GM21576 (cell line): Measurements from ENCODE around the gene NIPAL3.
"Not testable (repeated sequence)": the region's sequence is repeated elsewhere in the genome, so short reads cannot be mapped to it uniquely, and the experiment has no call there.

Source experiments
- ATAC-seq: cut with Tn5 transposase; IDR thresholded peaks from one replicate; pipeline ENCODE4 v1.9.1; 2021; ENCODE audit warnings: mild to moderate bottlenecking, moderate library complexity; ENCODE audit not compliant: unreplicated experiment

The NIPAL3 gene

DNA sequence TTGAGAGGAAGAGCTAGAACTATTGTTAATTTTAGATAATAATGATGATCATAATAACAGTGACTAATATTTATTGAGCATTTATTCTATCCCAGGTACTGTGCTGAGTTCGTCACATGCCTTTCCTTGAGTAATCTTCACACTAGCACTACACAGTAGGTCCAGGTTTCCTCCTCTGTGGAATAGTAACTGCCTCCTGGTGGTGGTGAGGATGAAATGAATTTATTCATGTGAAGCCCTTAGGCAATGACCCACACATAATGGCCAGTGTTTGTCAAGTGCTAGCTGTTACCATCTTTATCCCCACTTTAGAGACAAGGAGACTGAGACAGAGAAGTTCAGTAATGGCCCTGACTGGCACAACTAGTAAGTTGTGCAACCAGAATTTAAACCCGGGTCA lies 5.9 kb downstream of the NIPAL3 start:
- ATAC-seq = no peak

DNA sequence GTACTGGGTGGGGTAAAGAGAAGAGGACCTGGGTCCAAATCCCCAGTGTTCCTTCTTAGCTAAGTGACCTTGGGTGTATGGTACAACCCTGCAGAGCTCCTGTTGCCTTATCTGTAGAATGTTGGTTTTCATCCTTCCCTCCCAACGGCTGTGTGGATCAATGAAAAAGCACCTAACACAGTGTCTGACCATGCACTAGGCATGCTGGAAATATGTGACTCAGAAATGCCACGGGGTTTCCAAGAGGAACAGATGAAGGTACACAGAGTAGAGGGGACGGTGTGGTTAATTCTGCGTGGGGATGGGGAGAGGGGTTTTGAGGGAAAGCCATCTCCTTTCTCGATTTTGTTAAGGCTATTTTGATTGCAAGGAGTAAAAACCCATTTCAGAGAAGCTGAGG lies 8.6 kb downstream of the NIPAL3 start:
- no peak for ATAC-seq

DNA sequence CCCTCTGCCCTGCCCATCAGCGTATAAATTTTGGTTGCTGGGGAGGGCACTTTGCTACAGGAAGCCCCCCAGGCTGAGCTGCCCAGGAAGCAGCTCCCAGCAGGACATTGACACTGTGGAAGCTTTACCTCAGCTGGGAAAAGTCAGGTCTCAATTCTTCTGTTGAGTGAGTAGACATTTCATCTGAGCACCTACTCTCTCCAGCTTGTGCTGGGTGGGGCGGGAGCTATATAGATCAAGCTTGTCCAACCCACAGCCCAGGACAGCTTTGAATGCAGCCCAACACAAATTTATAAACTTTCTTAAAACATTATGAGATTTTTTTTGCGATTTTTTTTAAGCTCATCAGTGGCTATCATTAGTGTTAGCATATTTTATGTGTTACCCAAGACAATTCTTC lies 9.4 kb downstream of the NIPAL3 start:
- no peak for ATAC-seq

DNA sequence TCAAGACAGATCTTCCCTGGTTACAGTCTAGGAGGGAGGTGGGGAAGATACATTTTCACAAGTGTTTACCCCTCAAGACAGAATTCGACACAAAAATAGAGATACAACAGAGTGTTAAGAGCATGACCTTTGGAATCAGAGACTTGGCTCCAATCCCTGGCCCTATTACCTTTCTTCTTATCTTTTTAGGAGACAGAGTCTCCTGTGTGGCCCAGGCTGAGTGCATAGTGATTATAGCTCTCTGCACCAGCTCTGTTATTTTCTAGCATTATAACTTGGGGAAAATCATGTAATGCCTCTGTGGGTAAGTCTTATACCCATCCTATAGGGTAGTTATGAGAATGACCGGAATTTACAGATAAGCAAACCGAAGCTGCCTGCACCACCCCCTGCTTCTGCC lies 9.8 kb downstream of the NIPAL3 start:
- ATAC-seq = no peak

DNA sequence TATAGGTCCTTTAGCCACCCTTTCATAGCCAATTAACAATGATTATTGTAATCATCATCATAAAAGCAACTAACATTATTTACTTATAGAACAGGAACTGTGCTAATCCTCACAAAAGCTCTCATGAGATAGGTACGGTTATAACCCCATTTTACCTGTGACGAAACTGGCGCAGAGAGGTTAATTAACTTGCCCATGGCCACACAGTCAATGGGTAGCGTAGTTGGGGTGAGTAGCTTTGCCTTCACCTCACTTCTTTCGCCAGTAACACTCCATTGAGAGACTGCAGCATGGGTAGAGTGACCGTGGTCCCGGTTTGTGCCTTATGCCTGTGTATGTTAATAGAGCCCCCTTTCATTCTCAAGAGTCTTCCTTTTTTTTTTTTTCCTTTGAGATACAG lies 10.3 kb downstream of the NIPAL3 start:
- ATAC-seq = no peak

DNA sequence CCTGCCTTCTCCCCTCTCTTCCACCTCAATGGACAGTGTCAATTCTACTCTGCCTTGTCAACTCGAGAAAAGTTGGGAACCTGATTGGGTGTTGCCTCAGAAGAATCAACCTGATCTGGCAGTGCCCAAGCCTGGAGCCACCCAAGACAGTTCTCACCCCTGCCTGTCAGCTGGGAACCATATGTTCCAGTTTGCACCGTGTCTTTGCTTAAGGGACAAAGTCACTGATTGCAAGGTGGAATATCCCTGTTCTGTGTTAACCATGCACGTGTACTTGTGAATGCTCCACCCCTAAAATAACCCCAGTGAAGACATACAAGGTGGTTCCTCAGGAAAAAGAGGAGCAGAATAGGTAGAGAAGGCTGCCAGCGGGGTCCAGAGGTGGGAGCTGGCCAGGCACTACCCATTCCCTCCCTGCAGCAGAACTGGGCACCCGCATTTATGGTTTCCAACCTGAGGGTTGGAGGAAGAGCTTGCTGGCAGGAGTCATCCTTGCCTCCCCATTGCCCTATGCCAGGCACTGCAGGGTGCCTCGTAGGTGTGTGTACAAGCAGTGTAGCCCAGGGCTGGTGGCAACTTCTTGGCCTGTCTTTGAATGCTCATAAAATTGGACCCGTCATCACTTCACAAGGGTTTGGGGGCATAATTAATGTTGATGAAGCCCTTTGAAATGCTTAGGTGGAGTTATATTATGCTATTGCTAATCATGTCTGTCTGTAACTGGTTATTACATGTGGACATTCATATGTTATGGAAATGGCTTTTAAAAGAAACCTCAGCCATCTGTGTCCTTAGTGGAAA lies 11.3 kb downstream of the NIPAL3 start:
- ATAC-seq = no peak

DNA sequence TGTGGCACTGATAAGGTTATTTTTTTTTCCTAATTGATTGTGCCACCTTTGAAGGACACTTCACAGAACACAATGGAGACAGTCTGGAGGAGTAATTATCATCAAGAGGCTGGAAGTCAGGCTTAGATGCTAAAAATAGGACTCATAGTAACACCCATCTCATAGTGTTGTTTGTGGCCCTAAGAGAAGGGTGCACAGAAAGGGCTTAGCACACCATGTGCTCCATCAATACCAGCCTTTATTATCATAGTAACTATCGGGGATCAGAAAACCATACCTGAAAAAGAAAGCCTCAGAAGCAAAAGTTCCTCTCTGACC lies 11.9 kb downstream of the NIPAL3 start:
- ATAC-seq = no peak

DNA sequence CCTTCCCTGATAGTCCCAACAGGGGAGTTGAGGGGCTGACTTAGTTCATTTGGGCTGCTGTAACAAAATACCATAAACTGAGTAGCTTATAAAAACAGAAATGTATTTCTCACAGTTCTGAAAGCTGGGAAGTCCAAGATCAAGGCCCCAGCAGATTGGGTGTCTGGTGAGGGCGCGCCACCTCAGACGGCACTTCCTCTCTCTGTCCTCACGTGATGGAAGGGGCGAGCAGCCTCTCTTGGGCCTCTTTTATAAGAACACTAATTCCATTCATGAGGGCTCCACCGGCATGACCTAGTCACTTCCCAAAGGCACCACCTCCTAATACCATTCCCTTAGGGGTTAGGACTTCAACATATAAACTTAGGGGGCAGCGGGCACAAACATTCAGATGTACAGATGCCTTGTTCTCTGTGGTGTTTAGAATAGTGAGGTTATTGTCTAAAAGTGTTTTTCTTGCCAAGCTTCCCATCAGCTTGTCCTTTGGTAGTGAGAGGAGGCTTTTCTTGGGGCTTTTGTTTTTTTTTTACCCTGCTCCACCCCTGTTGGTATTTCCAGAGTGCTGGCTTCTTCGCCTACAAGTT lies 20.3 kb downstream of the NIPAL3 start:
- no peak for ATAC-seq

DNA sequence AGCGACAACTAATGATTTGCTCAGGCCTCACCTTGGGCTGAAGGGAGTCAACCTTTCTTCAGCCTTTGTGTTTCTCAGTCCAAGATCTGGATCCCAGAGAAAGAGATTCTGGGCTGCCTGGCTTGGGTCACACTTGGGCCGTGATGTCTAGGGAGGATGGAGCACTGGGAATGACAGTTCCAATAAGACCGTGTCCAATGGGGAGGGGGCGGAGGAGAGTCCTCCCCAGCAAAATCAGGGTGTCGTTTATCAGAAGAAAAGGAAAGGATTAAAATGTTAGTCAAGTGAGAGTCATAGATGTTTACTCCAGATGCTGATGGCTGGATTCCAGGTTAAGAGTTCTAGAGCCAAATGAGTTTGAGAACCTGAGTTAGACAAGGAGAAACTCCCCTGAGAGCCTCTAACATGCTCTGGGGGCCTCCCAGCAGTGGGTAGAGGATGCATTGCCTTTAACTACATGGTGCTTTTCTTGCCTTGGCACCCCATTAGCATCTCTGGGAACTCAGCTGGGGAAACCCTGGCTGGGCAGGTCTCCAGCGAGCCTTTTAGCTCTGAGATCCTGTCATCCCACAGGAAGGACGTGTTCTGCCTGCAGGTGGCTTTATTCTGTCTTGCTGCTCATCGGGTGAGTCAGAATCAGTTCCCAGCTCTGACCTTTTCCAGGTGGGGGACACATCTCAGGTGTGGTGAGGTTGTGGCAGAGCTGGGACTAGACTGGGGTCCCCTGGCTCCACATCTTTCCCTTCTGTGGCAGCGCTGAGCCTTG lies 22.2 kb downstream of the NIPAL3 start:
- no peak for ATAC-seq

DNA sequence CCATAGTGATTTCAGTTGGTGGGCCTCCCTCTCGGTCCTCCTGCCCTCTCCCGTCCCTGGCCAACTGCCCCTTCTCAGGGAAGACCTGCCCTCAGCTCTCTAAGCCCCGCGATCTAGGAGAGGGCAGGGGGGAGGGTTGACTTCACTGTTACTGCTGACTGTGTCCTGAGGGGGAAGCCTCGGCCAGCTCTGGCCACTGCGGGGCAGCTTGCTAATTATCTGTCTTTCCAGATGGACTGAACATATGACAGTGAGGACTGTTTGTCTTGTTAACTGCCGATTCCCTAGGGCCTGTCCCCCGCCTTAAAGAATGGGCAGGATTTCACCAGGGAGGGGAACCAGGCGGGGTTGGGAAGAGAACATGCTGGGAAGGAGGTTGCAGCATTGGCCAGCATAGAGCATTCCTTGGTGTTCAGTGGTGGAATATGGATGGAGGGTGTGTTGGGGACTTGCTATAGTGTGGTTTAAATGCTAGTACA lies 22.9 kb downstream of the NIPAL3 start:
- no peak for ATAC-seq

DNA sequence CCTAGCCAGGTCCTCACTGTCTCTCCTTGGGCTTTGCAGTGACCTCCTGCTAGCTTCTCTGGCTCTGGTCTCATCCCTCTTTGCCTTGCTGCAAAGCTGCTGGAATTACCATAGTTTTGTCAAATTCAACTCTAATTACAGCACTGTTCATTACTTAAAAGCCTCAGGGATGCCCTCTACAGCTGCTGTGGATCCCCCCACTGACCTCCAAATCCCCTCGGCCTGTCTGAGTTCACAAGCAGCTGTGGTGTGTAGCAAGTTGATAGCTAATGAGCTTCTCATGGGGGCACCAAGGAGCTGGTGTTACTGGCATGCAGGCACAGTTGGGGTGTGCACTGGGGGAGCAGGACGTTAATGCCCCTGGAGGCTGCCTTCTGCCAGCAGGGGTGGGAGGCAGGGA lies 24.8 kb downstream of the NIPAL3 start:
- ATAC-seq = no peak

DNA sequence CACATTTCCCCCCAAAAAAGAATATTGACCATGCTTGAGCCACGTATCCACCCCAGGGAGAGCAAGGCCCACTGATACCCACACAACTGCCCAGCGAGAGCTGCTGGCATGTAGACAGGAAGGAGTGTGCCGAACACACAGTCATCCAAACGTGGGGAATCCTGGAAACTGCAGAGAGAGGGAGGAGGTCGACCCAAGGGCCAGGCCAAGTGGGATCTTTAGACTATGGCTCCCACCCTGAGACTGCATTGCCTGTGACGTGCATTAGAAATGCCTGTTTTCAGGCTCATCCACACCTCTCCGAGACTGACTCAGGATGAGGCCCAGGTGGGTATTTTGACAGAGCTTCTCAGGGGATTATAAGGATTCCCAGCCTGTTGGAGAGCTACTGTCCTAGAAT lies 25.9 kb downstream of the NIPAL3 start:
- no peak for ATAC-seq

DNA sequence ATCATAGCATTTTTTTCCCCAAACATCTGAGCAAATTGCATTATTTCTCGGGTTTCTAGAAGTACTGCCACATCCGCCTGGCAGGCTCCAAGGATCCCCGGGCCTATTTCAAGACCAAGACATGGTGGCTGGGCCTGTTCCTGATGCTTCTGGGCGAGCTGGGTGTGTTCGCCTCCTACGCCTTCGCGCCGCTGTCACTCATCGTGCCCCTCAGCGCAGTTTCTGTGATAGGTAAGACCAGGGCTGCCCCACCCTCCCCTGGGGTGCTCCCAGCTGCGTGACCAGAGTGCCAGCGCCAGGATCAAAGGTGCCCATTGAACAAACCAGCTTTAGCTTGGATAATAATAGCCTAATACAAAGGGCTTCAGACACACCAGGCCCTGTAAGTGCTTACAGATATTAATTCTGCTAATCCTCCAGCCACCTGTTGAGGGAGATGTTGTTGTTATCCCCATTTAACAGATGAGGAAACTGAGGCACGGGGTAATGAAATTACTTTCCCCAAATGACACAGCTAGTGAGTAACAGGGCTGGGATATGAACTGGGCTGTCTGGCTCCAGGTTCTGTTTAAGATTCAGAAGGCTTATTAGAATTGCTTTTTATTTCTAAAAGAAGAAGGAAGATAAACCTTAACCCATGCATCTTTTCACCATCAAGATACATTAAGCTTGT lies 26.5 kb downstream of the NIPAL3 start:
- no peak for ATAC-seq

DNA sequence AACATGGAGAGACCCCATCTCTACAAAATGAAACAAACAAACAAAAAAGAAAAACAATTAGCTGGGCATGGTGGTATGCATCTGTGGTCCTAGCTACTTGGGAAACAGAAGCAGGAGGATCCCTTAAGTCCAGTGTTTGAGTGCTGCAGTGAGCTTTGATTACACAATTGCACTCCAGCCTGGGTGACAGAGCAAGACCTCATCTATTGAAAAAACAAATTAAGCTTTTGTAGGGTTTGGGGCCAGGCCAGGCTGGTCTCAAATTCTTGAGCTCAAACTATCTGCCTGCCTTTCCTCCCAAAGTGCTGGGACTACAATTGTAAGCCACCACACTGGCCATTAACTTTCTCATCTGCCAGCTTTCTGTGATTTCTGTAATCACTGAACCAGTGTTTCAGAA lies 27.2 kb downstream of the NIPAL3 start:
- no peak for ATAC-seq

DNA sequence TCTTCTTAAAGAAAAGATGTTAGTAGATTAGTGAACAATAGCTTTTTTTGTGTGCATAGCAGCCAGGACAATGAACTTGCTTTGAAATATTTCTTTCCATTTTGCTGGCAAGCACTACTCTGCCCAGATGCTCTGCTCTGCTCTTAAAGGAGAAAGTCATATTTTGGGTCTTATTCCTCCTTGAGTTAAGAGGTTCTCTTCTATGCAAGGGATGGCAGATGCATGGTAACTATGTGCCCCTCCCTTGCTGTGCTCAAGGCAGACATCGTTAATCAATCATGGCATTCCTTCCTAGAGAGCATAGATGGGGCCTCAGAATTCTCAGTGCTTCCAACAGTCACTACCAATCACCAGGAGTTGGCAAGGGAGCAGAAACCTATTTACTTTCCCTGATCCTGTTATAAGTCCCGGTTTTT lies 27.6 kb downstream of the NIPAL3 start:
- ATAC-seq = no peak

DNA sequence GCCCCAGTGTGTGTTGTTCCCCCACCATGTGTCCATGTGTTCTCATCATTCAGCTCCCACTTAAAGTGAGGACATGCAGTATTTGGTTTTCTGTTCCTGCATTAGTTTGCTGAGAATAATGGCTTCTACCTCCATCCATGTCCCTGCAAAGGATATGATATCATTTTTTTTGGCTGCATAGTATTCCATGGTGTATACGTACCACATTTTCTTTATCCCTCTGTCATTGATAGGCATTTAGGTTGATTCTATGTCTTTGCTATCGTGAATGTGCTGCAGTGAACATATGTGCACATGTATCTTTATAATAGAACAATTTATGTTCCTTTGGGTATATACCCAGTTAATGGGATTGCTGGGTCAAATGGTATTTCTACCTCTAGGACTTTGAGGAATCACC lies 30.8 kb downstream of the NIPAL3 start:
- not testable (repeated sequence) for ATAC-seq

DNA sequence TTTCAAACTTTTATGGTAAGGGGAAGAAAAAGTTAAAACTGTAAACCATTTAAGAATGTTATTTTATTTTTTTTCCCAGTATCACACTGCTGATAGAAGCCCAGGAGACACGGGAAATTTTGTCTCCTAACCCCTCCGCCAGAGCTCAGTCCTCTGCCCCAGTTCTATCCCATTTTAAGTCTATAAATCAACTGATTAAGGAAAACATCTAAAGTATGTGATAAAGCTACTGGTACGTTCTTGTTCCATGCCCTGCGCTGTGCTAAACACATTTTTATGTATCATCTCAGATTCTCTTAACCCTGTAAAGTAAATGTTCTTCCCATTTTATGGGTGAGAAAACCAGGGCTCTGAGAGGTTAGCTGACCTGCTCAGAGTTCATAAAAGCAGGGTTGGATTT lies 34.7 kb downstream of the NIPAL3 start:
- no peak for ATAC-seq

DNA sequence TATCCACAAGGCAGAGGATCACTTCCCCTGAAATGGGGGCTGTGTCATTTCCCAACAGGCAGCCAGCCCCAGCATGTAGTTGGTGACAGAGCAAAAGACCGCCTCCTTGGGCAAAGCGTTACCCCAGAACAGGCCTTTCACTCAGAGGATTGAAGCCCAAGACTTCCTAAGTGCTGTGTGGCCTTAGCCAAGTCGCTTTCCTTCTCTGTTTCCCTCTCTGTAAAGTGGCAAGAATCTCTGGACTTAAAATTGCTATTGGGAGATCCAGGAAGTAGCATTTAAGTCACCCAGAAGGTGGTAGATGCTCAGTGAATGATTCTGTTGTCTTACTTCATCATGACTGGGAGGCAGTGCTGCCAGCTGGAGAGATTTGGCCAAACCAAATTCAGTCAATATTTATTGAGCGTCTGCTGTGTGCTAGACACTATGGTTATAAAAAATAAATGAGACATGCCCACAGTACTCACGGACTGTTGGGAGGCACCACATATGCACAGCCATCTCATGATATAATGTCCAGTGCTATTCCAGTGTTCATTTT lies 35.3 kb downstream of the NIPAL3 start:
- ATAC-seq = no peak

DNA sequence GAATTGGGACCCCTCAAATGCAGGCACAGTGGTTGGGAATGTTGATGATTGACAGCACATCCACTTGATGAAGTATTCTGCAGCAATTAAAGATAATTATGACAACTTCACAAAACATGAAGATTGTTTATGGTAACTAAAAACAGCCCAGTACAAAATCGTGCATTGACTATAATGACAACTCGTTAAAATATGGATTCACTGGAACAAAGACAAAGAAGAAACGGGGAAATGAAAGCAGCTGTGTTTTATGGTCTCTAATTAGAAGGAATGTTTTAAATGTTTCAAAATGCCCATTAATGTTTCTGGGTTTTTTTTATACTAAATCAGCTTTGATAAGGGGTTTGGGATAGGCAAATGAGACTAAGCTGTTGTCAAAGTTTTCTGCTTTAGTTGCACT lies 36.1 kb downstream of the NIPAL3 start:
- ATAC-seq = no peak

DNA sequence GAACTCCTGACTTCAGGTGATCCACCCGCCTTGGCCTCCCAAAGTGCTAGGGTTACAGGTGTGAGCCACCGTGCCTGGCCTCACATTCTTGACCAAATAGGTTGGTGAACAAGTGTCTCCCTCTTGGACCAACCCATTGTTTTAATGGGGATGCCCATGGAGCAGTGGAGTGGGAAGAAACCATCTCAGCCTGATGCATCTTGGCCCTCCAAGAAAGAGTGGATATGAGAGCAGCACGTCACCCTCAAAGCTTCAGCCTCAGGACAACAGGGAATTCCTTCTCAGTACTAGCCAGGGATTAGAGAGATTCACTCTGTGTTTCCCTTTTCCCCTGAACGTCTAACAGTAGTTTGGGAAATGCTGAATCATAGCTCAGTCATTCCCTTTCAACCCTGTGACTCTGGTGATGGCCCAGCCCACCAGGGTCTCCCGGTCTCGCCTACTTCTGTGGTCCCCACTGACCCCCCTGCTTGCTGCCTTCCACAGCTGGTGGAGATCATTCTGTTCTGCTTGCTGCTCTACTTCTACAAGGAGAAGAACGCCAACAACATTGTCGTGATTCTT lies 37.4 kb downstream of the NIPAL3 start:
- ATAC-seq = no peak

DNA sequence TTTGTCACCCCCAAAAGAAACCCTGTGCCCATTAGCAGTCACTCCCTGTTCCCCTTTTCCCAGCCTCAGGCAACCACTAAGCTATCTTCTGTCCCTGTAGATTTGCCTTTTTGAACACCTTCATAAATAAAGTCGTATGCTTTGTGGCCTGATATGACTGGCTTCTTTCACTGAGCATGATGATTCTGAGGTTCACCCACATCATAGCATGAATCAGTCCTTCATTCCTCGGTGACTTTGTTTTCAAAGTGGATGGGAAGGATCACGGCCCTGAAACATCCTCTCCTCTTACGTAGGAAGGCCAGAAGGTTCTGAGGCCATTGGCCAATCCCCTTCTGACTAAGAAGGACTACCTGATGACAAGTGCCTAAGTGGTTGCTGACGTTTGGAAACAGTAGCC lies 39.1 kb downstream of the NIPAL3 start:
- no peak for ATAC-seq
